Measurements from ENCODE around the gene ANO5.

ANO5 gene

DNA sequence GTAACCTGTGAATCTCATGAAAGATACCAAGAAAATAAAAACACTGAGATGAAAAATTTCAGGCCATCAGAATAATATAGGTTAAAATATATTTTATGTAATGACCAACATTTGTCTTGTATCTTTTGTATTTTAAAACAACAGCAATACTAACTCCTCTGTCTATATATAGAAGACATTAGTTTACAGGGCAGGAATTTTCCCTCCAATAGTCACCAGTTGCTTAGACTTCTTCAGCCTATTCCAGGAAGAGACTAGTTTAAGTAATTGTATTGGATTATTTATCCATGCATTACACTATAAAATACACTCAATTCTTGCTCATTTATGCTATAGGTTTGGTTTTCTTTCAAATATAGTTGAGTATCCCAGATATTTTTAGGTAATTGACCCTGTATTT lies 24.1 kb downstream of the ANO5 start:
- Histone ChIP-seq H3K9me3 (ENCODE audit: control insufficient read depth, insufficient read depth, low read depth, low read length) (no peaks in the 10 kb centered on the region), H3K36me3 (ENCODE audit: control insufficient read depth in 2 of 2, insufficient read depth in 1 of 2, low read length in 2 of 2) (no peaks in the 10 kb centered on the region), H3K27ac (ENCODE audit: extremely low read depth, low read depth, low read length) (no peak overlapping the region), H3K4me1 (ENCODE audit: control insufficient read depth, insufficient read depth, low read length) (no peaks in the 10 kb centered on the region), H3K4me3 (ENCODE audit: low read depth, low read length) (no peak overlapping the region)
- TF ChIP-seq ZNF366 (tag by site-specific recombination; conservative IDR thresholded peaks at IDR 0.05) (no peak), ZNF530 (tag by site-specific recombination; IDR thresholded peaks at IDR 0.05; ENCODE audit: low read depth) (no peak), ZNF239 (tag by site-specific recombination; IDR thresholded peaks at IDR 0.05) (no peak), ZNF596 (tag by site-specific recombination; IDR thresholded peaks at IDR 0.05) (no peak), ZNF529 (tag by site-specific recombination; IDR thresholded peaks at IDR 0.05; ENCODE audit: insufficient replicate concordance) (no peak), KLF7 (tag by site-specific recombination; IDR thresholded peaks at IDR 0.05; ENCODE audit: borderline replicate concordance) (no peak), ZNF585B (tag by site-specific recombination; IDR thresholded peaks at IDR 0.05) (no peak), PRDM10 (tag by site-specific recombination; IDR thresholded peaks at IDR 0.05) (no peak)
- ChIA-PET POLR2A (no interaction called here), CTCF (no interaction called here)

DNA sequence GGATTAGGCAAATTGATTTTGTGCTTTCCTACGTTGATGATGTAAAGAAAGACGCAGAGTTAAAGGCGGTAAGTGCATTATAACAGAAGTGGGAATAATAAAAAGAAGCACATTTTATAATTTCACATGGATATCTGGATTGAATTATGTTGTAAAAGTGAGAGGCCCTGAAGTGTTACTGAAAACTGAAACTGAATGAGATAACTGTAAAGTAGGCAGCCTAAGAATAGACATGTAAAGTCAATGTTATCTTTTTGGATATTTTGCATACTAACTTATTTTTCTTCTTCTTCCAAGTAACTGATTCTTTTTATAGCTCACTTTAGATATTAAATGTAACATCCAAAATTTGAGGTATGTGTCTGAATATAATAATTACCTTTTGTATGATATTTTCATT lies 28.3 kb downstream of the ANO5 start:
- ChIA-PET CTCF (interaction anchor here (1.0 kb wide), 1 partner anchor 83 kb away, joined by 3 read pairs; no protein-coding TSS in a partner anchor), POLR2A (no interaction called here)
- Histone ChIP-seq H3K4me3 (ENCODE audit: low read depth, low read length) (no peak overlapping the region), H3K36me3 (ENCODE audit: control insufficient read depth in 2 of 2, insufficient read depth in 1 of 2, low read length in 2 of 2) (no peaks in the 10 kb centered on the region), H3K27ac (ENCODE audit: extremely low read depth, low read depth, low read length) (no peak overlapping the region), H3K9me3 (ENCODE audit: control insufficient read depth, insufficient read depth, low read depth, low read length) (no peaks in the 10 kb centered on the region), H3K4me1 (ENCODE audit: control insufficient read depth, insufficient read depth, low read length) (no peaks in the 10 kb centered on the region)
- TF ChIP-seq IKZF3 (tag by site-specific recombination; IDR thresholded peaks at IDR 0.05) (no peak), ZNF350 (tag by site-specific recombination; IDR thresholded peaks at IDR 0.05) (no peak), ZNF433 (tag by site-specific recombination; IDR thresholded peaks at IDR 0.05; ENCODE audit: low read depth) (no peak), ZNF621 (tag by site-specific recombination; IDR thresholded peaks at IDR 0.05) (no peak), ZNF175 (tag by site-specific recombination; IDR thresholded peaks at IDR 0.05) (no peak), ZNF280D (tag by site-specific recombination; IDR thresholded peaks at IDR 0.05) (no peak), FEZF1 (tag by site-specific recombination; IDR thresholded peaks at IDR 0.05) (no peak), ZNF580 (tag by site-specific recombination; IDR thresholded peaks at IDR 0.05) (no peak), ZNF146 (tag by site-specific recombination; IDR thresholded peaks at IDR 0.05) (no peak), ZNF514 (tag by site-specific recombination; IDR thresholded peaks at IDR 0.05) (no peak), ZNF398 (tag by site-specific recombination; IDR thresholded peaks at IDR 0.05) (no peak), ZNF521 (tag by site-specific recombination; IDR thresholded peaks at IDR 0.05) (no peak), GFI1B (tag by site-specific recombination; IDR thresholded peaks at IDR 0.05) (no peak), OVOL3 (tag by site-specific recombination; IDR thresholded peaks at IDR 0.05) (no peak), ZNF660 (tag by site-specific recombination; IDR thresholded peaks at IDR 0.05) (no peak), RBAK (tag by site-specific recombination; IDR thresholded peaks at IDR 0.05) (no peak)
